B cell (primary cell): ENCODE measurements around the gene LRRC8B. TPM values are rescaled to one million over a fixed set of nuclear protein-coding genes. Genes with fewer than 3 reads are reported as not detected.

Source experiments
- ATAC-seq: fragments of 200-7000 bp; cut with Tn5 transposase; one replicate; pipeline ENCODE4 v1.10.0; 2021; ENCODE audit warnings: low read depth, mild to moderate bottlenecking, moderate number of reproducible peaks, moderate library complexity
- CTCF ChIA-PET: fragments of 350-600 bp; sonication (Branson Sonifier 250); formaldehyde crosslinking; loops from one replicate; lab custom pipeline; 2021; ENCODE audit warnings: antibody characterized with exemption, inconsistent platforms; lab: Charles Lee
- POLR2A ChIA-PET: fragments of 350-600 bp; sonication (Branson Sonifier 250); formaldehyde crosslinking; loops from one replicate; lab custom pipeline; 2021; ENCODE audit warnings: antibody characterized with exemption; lab: Charles Lee
- DNase-seq: peaks from one replicate; pipeline ENCODE4 v3.0.0; 2013
- H2AFZ ChIP-seq: 2 replicates; pipeline ENCODE4 v1.6.1; 2012; ENCODE audit warnings: mild to moderate bottlenecking, low read depth, low read length; ENCODE audit not compliant: insufficient read depth, poor library complexity, severe bottlenecking
- H3K27ac ChIP-seq, 2 donors: 1 replicate in 1 of 2; 2 replicates in 1 of 2; pipeline ENCODE4 v1.5.1; 2012 to 2013; ENCODE audit warnings: low read length in 2 of 2, mild to moderate bottlenecking in 2 of 2, moderate library complexity in 1 of 2
- H3K27me3 ChIP-seq, 4 experiments: fragments of 200-600 bp in 1 of 4; sonication (generic) in 1 of 4; replicated peaks in 1 of 4; 1 replicate in 2 of 4; 2 replicates in 2 of 4; pipeline versions ENCODE4 v1.6.1 to v1.7.0; 2013 to 2016; ENCODE audit warnings: low read length in 3 of 4, mild to moderate bottlenecking in 2 of 4, mixed read lengths in 1 of 4, moderate library complexity in 1 of 4; ENCODE audit not compliant: insufficient read depth in 4 of 4, control insufficient read depth in 3 of 4; ENCODE audit errors: control extremely low read depth in 1 of 4
- H3K36me3 ChIP-seq, 2 experiments: replicated peaks in 1 of 2; 1 replicate in 1 of 2; 2 replicates in 1 of 2; pipeline versions ENCODE4 v1.6.1 to v1.7.1; 2013; ENCODE audit warnings: low read length in 1 of 2; ENCODE audit not compliant: insufficient read depth in 2 of 2, control insufficient read depth in 1 of 2; ENCODE audit errors: control extremely low read depth in 1 of 2, extremely low read depth in 1 of 2
- H3K4me1 ChIP-seq, 2 donors: fragments of 200-600 bp in 1 of 2; sonication (generic) in 1 of 2; 1 replicate in 1 of 2; 2 replicates in 1 of 2; pipeline versions ENCODE4 v1.5.1 to v1.6.1; 2013 to 2017; ENCODE audit warnings: low read length in 2 of 2; ENCODE audit not compliant: control insufficient read depth in 2 of 2, insufficient read depth in 2 of 2
- H3K4me2 ChIP-seq: replicated peaks from 2 replicates; pipeline ENCODE3; 2012; ENCODE audit warnings: mild to moderate bottlenecking, low read depth, low read length; ENCODE audit not compliant: poor library complexity, severe bottlenecking
- H3K4me3 ChIP-seq, 5 experiments: fragments of 200-600 bp in 1 of 5; sonication (generic) in 1 of 5; 1 replicate in 3 of 5; 2 replicates in 2 of 5; pipeline versions ENCODE4 v1.5.1 to v1.7.0; 2011 to 2016; ENCODE audit warnings: low read length in 4 of 5, mild to moderate bottlenecking in 4 of 5, low read depth in 2 of 5, control low read depth in 1 of 5, moderate library complexity in 1 of 5; ENCODE audit not compliant: insufficient read depth in 1 of 5; ENCODE audit errors: control extremely low read depth in 1 of 5, extremely low read depth in 1 of 5
- H3K79me2 ChIP-seq: fragments of 200-600 bp; sonication (generic); one replicate; pipeline ENCODE4 v1.6.0; 2016; ENCODE audit warnings: low read length; ENCODE audit not compliant: control insufficient read depth, insufficient read depth
- H3K9ac ChIP-seq: fragments of 200-600 bp; sonication (generic); 2 replicates; pipeline ENCODE4 v1.6.1; 2017; ENCODE audit warnings: mild to moderate bottlenecking, low read length, moderate library complexity
- H3K9me3 ChIP-seq, 3 donors: one replicate each; pipeline versions ENCODE4 v1.6.1 to v1.7.1; 2013; ENCODE audit warnings: low read length in 2 of 3; ENCODE audit not compliant: control insufficient read depth in 2 of 3, insufficient read depth in 1 of 3; ENCODE audit errors: control extremely low read depth in 1 of 3
- H4K20me1 ChIP-seq: 2 replicates; pipeline ENCODE4 v1.6.0; 2012; ENCODE audit warnings: mild to moderate bottlenecking, low read length; ENCODE audit not compliant: insufficient read depth, control insufficient read depth, poor library complexity, severe bottlenecking
- H3K27ac Mint-ChIP-seq: one replicate; pipeline ENCODE4 v1.8.0; 2021; ENCODE audit warnings: mixed read lengths
- H3K27me3 Mint-ChIP-seq: one replicate; pipeline ENCODE4 v1.8.0; 2021; ENCODE audit warnings: mixed read lengths
- H3K4me1 Mint-ChIP-seq: one replicate; pipeline ENCODE4 v1.8.0; 2021; ENCODE audit warnings: mixed read lengths
- H3K4me3 Mint-ChIP-seq: one replicate; pipeline ENCODE4 v1.8.0; 2021; ENCODE audit warnings: mixed read lengths
- H3K9me3 Mint-ChIP-seq: one replicate; pipeline ENCODE4 v1.8.0; 2022; ENCODE audit warnings: mixed read lengths; ENCODE audit not compliant: insufficient read depth
- EZH2 ChIP-seq: IDR thresholded peaks from 2 replicates; pipeline ENCODE4 v1.6.1; 2012; ENCODE audit warnings: borderline replicate concordance, low read depth, mild to moderate bottlenecking, moderate library complexity, low read length; ENCODE audit not compliant: insufficient read depth, poor library complexity, severe bottlenecking
- WGBS: methylation state at CpG from one replicate; pipeline ENCODE4 v1.1.5; 2013; ENCODE audit warnings: missing lambda C conversion rate; ENCODE audit not compliant: insufficient coverage; 5-methylcytosine and 5-hydroxymethylcytosine counted together
- intact Hi-C: fragments of 100-400 bp; cut with micrococcal nuclease; formaldehyde crosslinking; loops from one replicate; pipeline ENCODE4 v1.10.0; 2022
- polyA plus RNA-seq: library from polyadenylated mRNA; depleted of rRNA; stranded (reverse); fragments of >200 nt; gene quantifications from 2 replicates; pipeline ENCODE4 v1.2.3, GENCODE V29; 2012
- total RNA-seq, 2 donors: library from RNA; stranded (reverse); fragments of 120-200 nt in 1 of 2; gene quantifications; 1 replicate in 1 of 2; 2 replicates in 1 of 2; pipeline versions ENCODE4 v1.2.3 to v1.2.4, GENCODE V29; 2013 to 2022
- TF ChIP-seq, protein P1 (sequence below): fragments of 200-600 bp; IDR thresholded peaks from one replicate; pipeline ENCODE4 v1.8.0; 2022; ENCODE audit warnings: antibody characterized with exemption, mild to moderate bottlenecking

The LRRC8B gene
- total and polyA plus RNA-seq, 2 donors (not counting 1 experiment from before 2014, with no cell fraction given): 2.2 to 9.9 TPM

DNA sequence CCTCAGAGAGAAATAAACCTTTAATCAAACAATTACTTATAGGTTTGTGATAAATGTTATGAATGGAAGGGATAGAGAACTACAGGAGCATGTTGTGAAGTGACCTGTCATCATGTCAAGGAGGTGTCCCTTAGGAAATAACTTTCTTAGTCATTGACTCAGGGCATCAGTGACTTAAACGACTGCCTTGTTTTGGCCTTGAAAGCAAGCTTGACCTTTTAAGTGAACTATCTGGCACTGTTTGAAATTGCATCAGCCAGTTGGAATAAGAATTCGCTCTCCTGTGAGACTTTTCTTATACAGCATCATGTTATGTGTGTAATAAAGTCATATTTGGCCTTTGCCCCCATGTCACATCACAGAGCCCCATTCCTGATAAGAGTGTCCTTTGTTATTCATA lies 30.9 kb downstream of the LRRC8B start:
- peaks cover 52% of the 10 kb centered on the region for H3K79me2 ChIP-seq
- WGBS: 89% methylated on average over 1 of the region's 2 CpGs
- TF ChIP-seq, protein P1, sequence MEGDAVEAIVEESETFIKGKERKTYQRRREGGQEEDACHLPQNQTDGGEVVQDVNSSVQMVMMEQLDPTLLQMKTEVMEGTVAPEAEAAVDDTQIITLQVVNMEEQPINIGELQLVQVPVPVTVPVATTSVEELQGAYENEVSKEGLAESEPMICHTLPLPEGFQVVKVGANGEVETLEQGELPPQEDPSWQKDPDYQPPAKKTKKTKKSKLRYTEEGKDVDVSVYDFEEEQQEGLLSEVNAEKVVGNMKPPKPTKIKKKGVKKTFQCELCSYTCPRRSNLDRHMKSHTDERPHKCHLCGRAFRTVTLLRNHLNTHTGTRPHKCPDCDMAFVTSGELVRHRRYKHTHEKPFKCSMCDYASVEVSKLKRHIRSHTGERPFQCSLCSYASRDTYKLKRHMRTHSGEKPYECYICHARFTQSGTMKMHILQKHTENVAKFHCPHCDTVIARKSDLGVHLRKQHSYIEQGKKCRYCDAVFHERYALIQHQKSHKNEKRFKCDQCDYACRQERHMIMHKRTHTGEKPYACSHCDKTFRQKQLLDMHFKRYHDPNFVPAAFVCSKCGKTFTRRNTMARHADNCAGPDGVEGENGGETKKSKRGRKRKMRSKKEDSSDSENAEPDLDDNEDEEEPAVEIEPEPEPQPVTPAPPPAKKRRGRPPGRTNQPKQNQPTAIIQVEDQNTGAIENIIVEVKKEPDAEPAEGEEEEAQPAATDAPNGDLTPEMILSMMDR: no peak
- TF ChIP-seq EZH2: no peak

DNA sequence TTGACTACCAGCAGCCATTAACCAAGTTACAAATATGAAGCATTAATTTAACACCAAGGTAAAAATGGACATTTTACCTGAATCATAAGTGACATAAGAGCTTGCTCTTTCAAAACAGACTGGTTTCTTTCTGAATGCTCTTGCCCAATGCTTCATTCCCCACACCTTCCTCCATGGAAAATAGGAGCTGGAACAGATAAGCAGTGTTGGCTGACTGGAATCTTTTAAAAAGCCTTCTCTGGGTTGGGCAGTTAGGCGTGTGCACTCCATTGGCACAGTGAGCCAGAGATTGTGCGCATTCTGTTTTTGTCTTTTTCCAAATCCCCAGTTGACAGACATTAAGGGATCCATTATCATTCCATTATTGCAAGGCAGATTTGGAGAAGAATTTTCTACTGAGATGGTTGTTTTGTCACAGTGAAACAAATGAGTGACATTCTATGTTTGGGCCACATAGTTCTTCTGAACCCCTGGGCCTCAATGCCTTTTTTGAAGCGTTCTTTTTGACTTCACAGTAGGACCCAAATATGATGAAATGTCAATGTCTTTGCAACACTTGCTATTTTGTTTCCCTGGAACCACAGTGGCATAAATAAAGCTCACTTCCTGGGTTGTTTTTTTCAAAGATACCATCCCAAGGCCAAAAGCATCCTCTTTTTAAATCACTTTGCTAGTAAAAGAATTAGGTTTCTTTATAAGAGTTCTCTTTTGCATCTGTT lies 32.3 kb downstream of the LRRC8B start:
- Histone ChIP-seq H3K27me3 (no peaks in the 10 kb centered on the region), H2AFZ (no peak overlapping the region), H3K27ac (no peak overlapping the region), H3K4me1 (peaks cover 8 to 13% of the 10 kb centered on the region in 2 donors), H3K79me2 (peaks cover 47% of the 10 kb centered on the region), H3K4me3 (no peak overlapping the region), H4K20me1 (no peaks in the 10 kb centered on the region), H3K4me2 (no peak overlapping the region), H3K9me3 (no peaks in the 10 kb centered on the region), H3K9ac (no peak overlapping the region), H3K36me3 (peaks cover 0 to 9% of the 10 kb centered on the region in 2 experiments)
- Mint-ChIP-seq H3K27me3 (no peaks in the 10 kb centered on the region), H3K27ac (no peak overlapping the region), H3K9me3 (no peaks in the 10 kb centered on the region), H3K4me1 (peaks cover 27% of the 10 kb centered on the region), H3K4me3 (no peak overlapping the region)
- ChIA-PET CTCF (interaction anchor here (1.2 to 1.6 kb wide), 2 partner anchors 43 to 206 kb away, joined by 3 to 5 read pairs; no protein-coding TSS in a partner anchor), POLR2A (no interaction called here)
- intact Hi-C loops: no loop called here
- 100% methylated on average over 1 of the region's 3 CpGs for WGBS
- TF ChIP-seq EZH2: no peak
- TF ChIP-seq, protein P1: no peak
- no peak for DNase-seq
- no peak for ATAC-seq

More for the DNA sequence above, 30.9 kb downstream of the LRRC8B start:
- no peak overlapping the region for H3K9ac ChIP-seq
- Mint-ChIP-seq H3K27ac (no peak overlapping the region), H3K4me3 (no peak overlapping the region), H3K27me3 (no peaks in the 10 kb centered on the region), H3K9me3 (no peaks in the 10 kb centered on the region), H3K4me1 (peaks cover 33% of the 10 kb centered on the region)
- H3K36me3 ChIP-seq: peaks cover 0 to 8% of the 10 kb centered on the region in 2 experiments
- intact Hi-C loops: no loop called here
- H3K27me3 ChIP-seq: no peaks in the 10 kb centered on the region
- ATAC-seq (no peak), DNase-seq (no peak)
- H3K27ac ChIP-seq: no peak overlapping the region
- ChIA-PET POLR2A (interaction anchor here (1.0 kb wide), 1 partner anchor 13 kb away, joined by 3 read pairs; no protein-coding TSS in a partner anchor), CTCF (no interaction called here)
- no peaks in the 10 kb centered on the region for H4K20me1 ChIP-seq
- no peaks in the 10 kb centered on the region for H3K9me3 ChIP-seq
- H3K4me3 ChIP-seq: no peak overlapping the region
- no peak overlapping the region for H3K4me2 ChIP-seq
- H3K4me1 ChIP-seq: peaks cover 8 to 13% of the 10 kb centered on the region in 2 donors
- H2AFZ ChIP-seq: no peak overlapping the region
